Hematopoietic multipotent progenitor cell treated with erythropoietin and hydrocortisone succinate and interleukin-3 and kit ligand, for 15 days (in vitro differentiated cells): ENCODE results near the gene NAGS.
"Not testable (repeated sequence)": the region's sequence is repeated elsewhere in the genome, so short reads cannot be mapped to it uniquely, and the experiment has no call there.

ENCODE experiments used
- DNase-seq: peaks from one replicate; pipeline ENCODE4 v3.0.0-alpha.2; 2015; ENCODE audit warnings: low spot score

Gene NAGS

DNA sequence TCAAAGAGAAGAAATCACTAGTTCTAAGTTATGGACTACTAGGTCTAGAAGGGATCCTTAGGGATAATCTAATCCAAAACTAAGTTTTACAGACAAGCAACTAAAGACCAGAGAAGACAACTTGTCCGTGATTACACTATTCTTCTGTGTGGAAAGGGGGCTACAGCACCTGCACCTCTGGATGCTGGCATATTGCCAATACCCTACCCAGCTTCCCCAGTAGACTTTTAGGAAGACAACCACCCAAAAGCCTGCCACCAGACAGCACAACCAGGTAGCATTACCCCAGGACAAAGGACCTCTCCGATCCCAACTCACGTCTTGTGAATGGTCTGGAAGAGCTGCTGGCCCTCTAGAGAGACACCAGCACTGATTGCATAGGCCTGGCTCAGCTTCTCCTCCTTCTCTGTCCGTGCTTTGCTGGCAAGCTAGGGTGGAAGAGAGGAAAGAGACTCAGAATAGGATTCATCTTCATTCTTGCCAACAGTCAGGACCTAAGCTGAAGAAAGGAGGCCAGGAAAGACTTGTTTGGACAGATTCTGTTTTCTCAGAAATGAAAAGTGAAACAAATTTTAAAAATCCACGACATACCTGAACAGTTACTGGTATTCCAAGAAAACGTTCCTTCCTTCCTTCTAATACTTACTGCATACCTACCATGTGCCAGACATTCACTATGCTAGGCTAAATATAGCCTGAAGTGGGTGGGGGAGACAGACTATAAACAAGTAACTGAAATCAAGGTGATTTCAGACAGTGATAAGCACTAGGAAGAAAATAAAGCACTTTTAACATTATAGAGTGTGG is 35.6 kb downstream of the NAGS start:
- no peak for DNase-seq

DNA sequence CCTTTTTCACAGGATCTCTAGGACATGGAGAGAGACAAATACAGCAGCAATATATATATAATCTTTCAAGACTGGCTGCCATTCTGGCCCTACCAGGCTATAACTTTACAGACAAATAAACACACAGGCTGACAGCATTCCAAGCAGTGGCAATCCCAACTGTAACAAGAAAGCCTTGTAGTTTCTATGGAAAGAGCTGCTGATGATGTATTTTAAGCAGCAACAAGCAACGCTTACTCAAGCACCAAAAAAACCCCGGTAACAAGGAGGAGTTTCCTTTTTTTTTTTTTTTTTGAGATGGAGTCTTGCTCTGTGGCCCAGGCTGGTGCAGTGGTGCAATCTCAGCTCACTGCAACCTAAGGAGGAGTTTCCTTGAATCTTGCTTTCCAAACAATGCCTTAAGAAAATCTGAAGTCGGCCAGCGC is 38.9 kb downstream of the NAGS start:
- no peak for DNase-seq

DNA sequence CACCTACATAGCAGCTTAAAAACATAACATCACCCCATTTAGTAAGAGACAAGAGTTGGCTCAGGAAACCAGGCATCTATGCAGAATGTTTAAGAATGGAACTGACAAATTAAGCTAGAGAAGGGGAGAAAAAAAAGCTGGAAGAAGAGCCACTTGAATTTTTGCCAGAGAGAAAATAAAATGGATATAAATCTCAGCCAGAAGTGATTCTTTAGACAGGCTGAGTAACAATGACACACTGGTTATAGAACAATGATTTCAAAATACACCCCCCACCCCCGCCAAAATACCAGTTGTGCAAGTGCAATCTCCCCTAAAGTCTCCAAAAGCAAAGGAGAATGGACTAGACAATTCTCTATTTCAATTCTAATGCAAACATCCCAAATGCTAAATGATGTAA is 39.6 kb downstream of the NAGS start:
- DNase-seq = no peak

DNA sequence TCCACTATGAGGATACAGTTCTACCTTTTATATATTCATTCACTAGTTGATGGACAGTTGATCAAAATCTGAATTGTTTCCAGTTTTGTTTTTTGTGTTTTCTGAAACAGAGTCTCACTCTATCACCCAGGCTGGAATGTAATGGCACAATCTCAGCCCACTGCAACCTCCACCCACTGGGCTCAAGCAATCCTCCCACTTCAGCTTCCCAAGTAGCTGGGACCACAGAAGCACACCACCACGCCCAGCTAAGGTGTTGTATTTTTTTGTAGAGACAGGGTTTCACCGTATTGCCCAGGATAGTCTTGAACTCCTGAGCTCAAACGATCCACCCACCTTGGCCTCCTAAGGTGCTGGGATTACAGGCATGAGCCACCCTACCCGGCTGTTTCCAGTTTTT is 41.1 kb downstream of the NAGS start:
- DNase-seq = no peak

DNA sequence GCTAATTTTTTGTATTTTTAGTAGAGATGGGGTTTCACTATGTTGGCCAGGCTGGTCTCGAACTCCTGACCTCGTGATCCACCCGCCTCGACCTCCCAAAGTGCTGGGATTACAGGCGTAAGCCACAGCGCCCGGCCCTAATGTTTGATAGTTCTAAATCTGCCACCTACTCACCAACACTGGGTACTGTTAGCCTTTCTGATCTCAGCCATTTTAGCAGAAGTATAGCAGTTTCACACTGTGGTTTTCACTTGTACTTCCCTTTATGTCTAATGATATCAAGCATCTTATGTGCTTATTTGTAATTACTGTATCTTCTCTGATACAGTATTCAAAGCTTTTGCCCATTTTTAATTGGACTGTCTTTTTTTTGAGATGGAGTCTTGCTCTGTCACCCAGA is 42.5 kb downstream of the NAGS start:
- not testable (repeated sequence) for DNase-seq

DNA sequence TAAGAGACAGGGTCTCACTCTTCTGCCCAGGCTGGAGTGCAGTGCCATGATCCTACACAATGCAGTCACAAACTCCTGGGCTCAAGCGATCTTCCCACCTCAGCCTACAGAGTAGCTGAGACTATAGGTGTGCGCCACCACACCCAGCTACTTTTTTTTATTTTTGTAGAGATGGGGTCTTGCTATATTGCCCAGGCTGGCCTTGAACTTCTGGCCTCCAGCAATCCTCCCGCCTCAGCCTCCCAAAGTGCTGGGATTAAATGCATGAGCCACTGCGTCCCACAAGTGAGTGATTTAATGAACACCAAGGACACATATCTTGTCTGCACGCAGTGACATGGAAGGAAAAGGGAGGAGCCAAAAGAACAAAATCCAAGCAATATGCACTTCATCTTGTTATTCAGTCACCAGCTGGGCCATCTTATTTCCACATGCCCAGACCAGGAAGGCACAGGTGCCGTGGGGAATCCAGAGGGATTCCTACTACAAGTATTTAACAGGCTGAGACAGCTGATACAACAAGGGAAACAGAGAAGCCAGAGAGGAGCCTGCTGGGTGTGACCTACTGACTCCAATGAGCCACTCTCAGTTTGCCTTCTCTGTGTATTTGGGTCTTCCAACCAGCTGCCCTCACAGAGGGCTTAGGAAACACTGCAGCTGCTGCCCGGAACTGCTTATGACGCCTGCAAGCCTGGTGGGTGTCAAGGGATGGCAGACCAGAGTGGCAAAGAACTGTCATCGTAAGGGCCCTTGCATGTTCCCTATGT is 45.1 kb downstream of the NAGS start:
- no peak for DNase-seq

DNA sequence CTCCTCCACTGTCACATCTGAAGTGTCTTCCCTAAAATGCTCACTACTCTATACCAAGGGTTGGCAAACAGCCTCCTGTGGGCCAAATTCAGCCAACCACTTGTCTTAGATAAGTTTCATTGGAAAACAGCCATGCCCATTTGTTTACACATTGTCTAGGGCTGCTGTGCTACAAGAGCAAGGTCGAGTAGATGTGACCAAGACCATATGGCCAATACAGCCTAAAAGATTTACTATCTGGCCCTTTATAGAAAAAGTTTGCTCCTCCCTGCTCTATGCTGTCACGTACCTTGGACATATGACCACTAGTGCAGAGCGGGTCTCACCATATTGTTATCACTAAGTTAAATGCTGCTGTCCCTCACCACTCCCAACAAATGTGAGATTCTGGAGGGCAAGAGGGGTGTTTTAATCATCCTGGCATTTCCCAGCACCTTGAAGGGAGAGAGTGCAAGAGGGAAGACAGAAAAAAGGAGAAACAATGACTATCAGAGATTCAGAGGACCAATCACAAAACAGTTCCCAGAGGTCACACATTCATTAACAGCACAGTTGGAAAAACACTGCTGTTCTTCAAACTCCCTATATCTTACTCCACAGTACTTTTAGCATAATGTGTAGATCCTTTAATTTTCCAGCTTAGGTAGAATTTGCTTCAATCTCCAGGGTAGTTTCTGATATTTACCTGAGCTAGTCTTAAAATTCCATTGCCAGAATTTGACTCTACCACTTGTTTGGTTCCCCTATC is 48.9 kb downstream of the NAGS start:
- DNase-seq = no peak
